ENCODE results near the gene GTF2H1. TPM values are rescaled to one million over a fixed set of nuclear protein-coding genes. Genes with fewer than 3 reads are reported as not detected.

Gene GTF2H1
- total and polyA plus RNA-seq, 9 of the 15 experiments (the other 6 are each of a cell fraction or from before 2014, with no cell fraction given), result 56.9 to 126 (median 92.1) TPM

GRCh38 chr11:18294862-18295261 is 27.5 kb upstream of the GTF2H1 start:
- Histone ChIP-seq H3K27ac (ENCODE audit: extremely low read depth, low read depth, low read length) (no peak overlapping the region), H3K4me2 (ENCODE audit: insufficient read depth, low read length) (no peak overlapping the region), H3K27me3 (ENCODE audit: control insufficient read depth in 2 of 2, insufficient read depth in 2 of 2, low read length in 2 of 2) (no peaks in the 10 kb centered on the region), H2AFZ (ENCODE audit: low read depth, low read length) (no peak overlapping the region), H3K9me3 (replicated peaks; ENCODE audit: control insufficient read depth, insufficient read depth, low read depth, low read length) (no peaks in the 10 kb centered on the region), H3K9ac (ENCODE audit: insufficient read depth in 1 of 2, low read depth in 2 of 2, low read length in 2 of 2) (no peak overlapping the region), H3K4me3 (no peak overlapping the region), H3K79me2 (ENCODE audit: control insufficient read depth, insufficient read depth, low read length) (no peaks in the 10 kb centered on the region), H3K4me1 (replicated peaks in 1 of 2; ENCODE audit: control insufficient read depth in 2 of 2, insufficient read depth in 2 of 2, low read length in 2 of 2) (no peaks in the 10 kb centered on the region), H3K36me3 (ENCODE audit: control insufficient read depth, insufficient read depth, low read length) (peaks cover 87% of the 10 kb centered on the region), H4K20me1 (replicated peaks; ENCODE audit: control insufficient read depth, insufficient read depth, low read length) (no peaks in the 10 kb centered on the region), H3K9me1 (ENCODE audit: control insufficient read depth, insufficient read depth, low read length) (no peaks in the 10 kb centered on the region)
- FAIRE-seq (no peak), DNase-seq (ENCODE audit: extremely low read depth in 1 of 4, low spot score in 3 of 4) (no peak), ATAC-seq (no peak)
- no TSS peak for BruUV-seq (replicated peaks)
- CTCF ChIA-PET (ENCODE audit: low intra/inter-chr PET ratio), result no interaction called here
- POLR2A ChIA-PET, result interaction anchor here (0.6 to 1.2 kb wide), 3 partner anchors 8 to 184 kb away, joined by 3 read pairs; partner anchors contain the start of gene LDHA
- WGBS (ENCODE audit: insufficient coverage, low coverage, missing lambda C conversion rate), result 91% methylated on average over 5 of the region's 5 CpGs
- in situ Hi-C loops (cut with MboI) (no loop called here), intact Hi-C loops (cut with micrococcal nuclease) (no loop called here)
- TF ChIP-seq ZNF124 (CRISPR knock-in tag; IDR thresholded peaks at IDR 0.05) (no peak), ZNF449 (CRISPR knock-in tag; IDR thresholded peaks at IDR 0.05) (no peak), DNMT1 (IDR thresholded peaks at IDR 0.05) (no peak), BCLAF1 (IDR thresholded peaks at IDR 0.05; ENCODE audit: borderline replicate concordance in 1 of 2, control insufficient read depth in 1 of 2, low read depth in 2 of 2, low read length in 1 of 2) (no peak), KLF13 (tag; IDR thresholded peaks at IDR 0.05; ENCODE audit: borderline replicate concordance, low read depth) (no peak), ATF3 (IDR thresholded peaks at IDR 0.05) (no peak), ATF3 (CRISPR knock-in tag; conservative IDR thresholded peaks at IDR 0.05) (no peak), ZNF175 (CRISPR knock-in tag; IDR thresholded peaks at IDR 0.05; ENCODE audit: low read depth) (no peak), MCM2 (IDR thresholded peaks at IDR 0.05; ENCODE audit: low read depth) (no peak), SMAD1 (IDR thresholded peaks at IDR 0.05; ENCODE audit: low read depth, low read length, partially characterized antibody) (no peak), CREB3 (tag; conservative IDR thresholded peaks at IDR 0.05; ENCODE audit: low read depth) (no peak), NR3C1 (CRISPR knock-in tag; IDR thresholded peaks at IDR 0.05) (no peak), PREB (CRISPR knock-in tag; IDR thresholded peaks at IDR 0.05) (no peak), SREBF1 (IDR thresholded peaks at IDR 0.05; ENCODE audit: borderline replicate concordance, low read depth, low read length) (no peak)

All from K562 (cell line).